GM19351 (cell line): ENCODE measurements around the gene SLC6A8.
"Not testable (repeated sequence)": the region's sequence is repeated elsewhere in the genome, so short reads cannot be mapped to it uniquely, and the experiment has no call there.

Experiments
- ATAC-seq: cut with Tn5 transposase; IDR thresholded peaks from one replicate; pipeline ENCODE4 v1.9.1; 2021; ENCODE audit warnings: mild to moderate bottlenecking, moderate library complexity; ENCODE audit not compliant: unreplicated experiment

The SLC6A8 gene

GRCh38 chrX:153745067-153745433 is 57.3 kb downstream of the SLC6A8 start:
- not testable (repeated sequence) for ATAC-seq
